Measurements from ENCODE around the gene ADD1.
A peak's percentile ranks its signal among the peaks of the same experiment; 100 is the strongest.
"Not testable (repeated sequence)": the region's sequence is repeated elsewhere in the genome, so short reads cannot be mapped to it uniquely, and the experiment has no call there.

Gene ADD1

GRCh38 chr4:2943364-2944090, 99.9 kb downstream of the ADD1 start:
- no peak for TF ChIP-seq CTCF (IDR thresholded peaks at IDR 0.05; ENCODE audit: insufficient read depth, low read depth, low read length, missing control alignments)
- DNase-seq (ENCODE audit: low read depth): no peak
- H3K4me3 ChIP-seq (ENCODE audit: low read length): no peak overlapping the region

- no peak for DNase-seq (ENCODE audit: low read depth)
- no peak for TF ChIP-seq CTCF (IDR thresholded peaks at IDR 0.05; ENCODE audit: insufficient read depth, low read depth, low read length, missing control alignments)
- H3K4me3 ChIP-seq (ENCODE audit: low read length): no peak overlapping the region
These were observed 100.4 kb downstream of the ADD1 start for GRCh38 chr4:2944091-2944482.

- no peak overlapping the region for H3K4me3 ChIP-seq (ENCODE audit: low read length)
- TF ChIP-seq CTCF (IDR thresholded peaks at IDR 0.05; ENCODE audit: insufficient read depth, low read depth, low read length, missing control alignments): no peak
- no peak for DNase-seq (ENCODE audit: low read depth)
These were observed 101.2 kb downstream of the ADD1 start for GRCh38 chr4:2944586-2945526.

GRCh38 chr4:2945619-2946604, 102.3 kb downstream of the ADD1 start:
- DNase-seq (ENCODE audit: low read depth); H3K4me3 ChIP-seq (ENCODE audit: low read length): not testable (repeated sequence)

GRCh38 chr4:2946812-2947600, 103.4 kb downstream of the ADD1 start:
- no peak overlapping the region for H3K4me3 ChIP-seq (ENCODE audit: low read length)
- TF ChIP-seq CTCF (IDR thresholded peaks at IDR 0.05; ENCODE audit: insufficient read depth, low read depth, low read length, missing control alignments): no peak
- DNase-seq (ENCODE audit: low read depth): no peak

GRCh38 chr4:2947926-2948325, 104.3 kb downstream of the ADD1 start:
- H3K4me3 ChIP-seq (ENCODE audit: low read length): no peak overlapping the region
- DNase-seq (ENCODE audit: low read depth): peak; percentile 51
- TF ChIP-seq CTCF (IDR thresholded peaks at IDR 0.05; ENCODE audit: insufficient read depth, low read depth, low read length, missing control alignments): no peak
